GM18526 (cell line): ENCODE results near the gene SORCS2.

Source experiments
- POLR2A ChIP-seq: IDR thresholded peaks from 3 replicates; pipeline ENCODE4 v1.6.1; 2011; ENCODE audit not compliant: insufficient read length; ENCODE audit errors: extremely low read depth

SORCS2 gene

GRCh38 chr4:7415927-7416686, 223.8 kb downstream of the SORCS2 start:
- no peak for TF ChIP-seq POLR2A

GRCh38 chr4:7416745-7417432, 224.6 kb downstream of the SORCS2 start:
- TF ChIP-seq POLR2A, result no peak

- TF ChIP-seq POLR2A, result no peak
These were observed 225.3 kb downstream of the SORCS2 start for GRCh38 chr4:7417639-7418038.

- no peak for TF ChIP-seq POLR2A
These were observed 226.0 kb downstream of the SORCS2 start for GRCh38 chr4:7418131-7418943.

GRCh38 chr4:7419961-7420660, 227.8 kb downstream of the SORCS2 start:
- no peak for TF ChIP-seq POLR2A

- TF ChIP-seq POLR2A, result no peak
These were observed 228.3 kb downstream of the SORCS2 start for GRCh38 chr4:7420661-7421040.

- no peak for TF ChIP-seq POLR2A
These were observed 229.2 kb downstream of the SORCS2 start for GRCh38 chr4:7421356-7422150.

GRCh38 chr4:7422151-7422897, 230.0 kb downstream of the SORCS2 start:
- TF ChIP-seq POLR2A, result no peak

GRCh38 chr4:7422898-7423180, 230.5 kb downstream of the SORCS2 start:
- TF ChIP-seq POLR2A, result no peak

GRCh38 chr4:7423391-7423790, 231.1 kb downstream of the SORCS2 start:
- TF ChIP-seq POLR2A, result no peak

GRCh38 chr4:7423801-7424552, 231.6 kb downstream of the SORCS2 start:
- no peak for TF ChIP-seq POLR2A

- TF ChIP-seq POLR2A, result no peak
These were observed 232.3 kb downstream of the SORCS2 start for GRCh38 chr4:7424553-7425111.

- TF ChIP-seq POLR2A, result no peak
These were observed 232.8 kb downstream of the SORCS2 start for GRCh38 chr4:7425124-7425523.
